ENCODE data around the gene ADGRG6. TPM values are rescaled to one million over a fixed set of nuclear protein-coding genes. Genes with fewer than 3 reads are reported as not detected.

ADGRG6 gene
- total RNA-seq, 2 donors from 2014 or later: 17.0 to 17.9 TPM

DNA sequence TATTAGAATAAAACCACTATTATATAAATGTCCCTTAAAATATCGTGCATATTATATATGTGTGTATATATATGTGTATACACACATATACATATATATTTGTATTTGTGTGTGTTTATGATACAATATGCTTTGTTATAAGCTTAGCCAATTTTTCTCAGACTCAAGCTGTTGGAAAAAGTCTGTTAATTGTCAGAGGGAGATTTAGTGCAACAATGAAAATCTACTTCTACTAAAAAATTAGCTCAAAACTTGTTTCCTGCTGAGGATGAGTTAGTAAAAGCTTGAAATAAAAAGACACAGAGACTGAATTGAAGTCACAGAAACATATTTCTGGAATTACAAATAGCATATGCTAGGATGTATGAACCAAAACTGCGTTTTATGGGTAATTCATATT is 79.4 kb downstream of the ADGRG6 start:
- H3K27ac ChIP-seq: no peak overlapping the region
- intact Hi-C loops (cut with DNase I): no loop called here
- no peak for DNase-seq
- no peak overlapping the region for H3K4me3 ChIP-seq
- H3K9me3 ChIP-seq: no peaks in the 10 kb centered on the region
- H3K9ac ChIP-seq (ENCODE audit: low read depth in 2 of 2, low read length in 2 of 2): no peak overlapping the region
- no peaks in the 10 kb centered on the region for H3K27me3 ChIP-seq
- H3K4me1 ChIP-seq: no peaks in the 10 kb centered on the region
- TF ChIP-seq, protein P1, sequence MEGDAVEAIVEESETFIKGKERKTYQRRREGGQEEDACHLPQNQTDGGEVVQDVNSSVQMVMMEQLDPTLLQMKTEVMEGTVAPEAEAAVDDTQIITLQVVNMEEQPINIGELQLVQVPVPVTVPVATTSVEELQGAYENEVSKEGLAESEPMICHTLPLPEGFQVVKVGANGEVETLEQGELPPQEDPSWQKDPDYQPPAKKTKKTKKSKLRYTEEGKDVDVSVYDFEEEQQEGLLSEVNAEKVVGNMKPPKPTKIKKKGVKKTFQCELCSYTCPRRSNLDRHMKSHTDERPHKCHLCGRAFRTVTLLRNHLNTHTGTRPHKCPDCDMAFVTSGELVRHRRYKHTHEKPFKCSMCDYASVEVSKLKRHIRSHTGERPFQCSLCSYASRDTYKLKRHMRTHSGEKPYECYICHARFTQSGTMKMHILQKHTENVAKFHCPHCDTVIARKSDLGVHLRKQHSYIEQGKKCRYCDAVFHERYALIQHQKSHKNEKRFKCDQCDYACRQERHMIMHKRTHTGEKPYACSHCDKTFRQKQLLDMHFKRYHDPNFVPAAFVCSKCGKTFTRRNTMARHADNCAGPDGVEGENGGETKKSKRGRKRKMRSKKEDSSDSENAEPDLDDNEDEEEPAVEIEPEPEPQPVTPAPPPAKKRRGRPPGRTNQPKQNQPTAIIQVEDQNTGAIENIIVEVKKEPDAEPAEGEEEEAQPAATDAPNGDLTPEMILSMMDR (IDR thresholded peaks at IDR 0.05): no peak
- no peaks in the 10 kb centered on the region for H3K36me3 ChIP-seq

DNA sequence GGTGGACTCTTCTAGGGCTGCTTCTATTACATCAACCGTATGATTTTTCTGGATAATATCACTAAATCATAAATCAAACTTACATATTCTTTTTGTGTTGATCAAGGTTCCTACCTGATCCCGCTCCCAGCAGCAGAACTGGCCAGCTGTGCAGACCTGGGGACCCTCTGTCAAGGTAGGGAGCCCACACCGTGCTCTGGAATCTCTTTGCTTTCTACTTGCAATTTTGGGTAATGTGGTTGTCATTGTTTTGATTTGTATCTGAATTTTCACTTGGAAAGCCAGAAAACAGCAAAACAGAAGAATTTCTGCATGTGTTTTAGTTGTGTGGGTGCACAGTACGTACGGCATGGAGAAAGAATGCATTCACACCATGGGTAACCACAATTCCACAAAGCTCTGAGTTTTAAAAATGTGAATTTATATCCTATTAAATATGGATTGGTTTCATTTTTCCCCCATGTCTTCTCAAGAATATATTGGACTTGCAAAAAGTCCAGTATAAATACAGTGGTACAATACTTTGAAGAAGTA is 80.1 kb downstream of the ADGRG6 start:
- H3K4me3 ChIP-seq: no peak overlapping the region
- H3K27me3 ChIP-seq: no peaks in the 10 kb centered on the region
- no peak overlapping the region for H3K27ac ChIP-seq
- no peaks in the 10 kb centered on the region for H3K9me3 ChIP-seq
- intact Hi-C loops (cut with DNase I): no loop called here
- H3K4me1 ChIP-seq: no peaks in the 10 kb centered on the region
- TF ChIP-seq, protein P1 (IDR thresholded peaks at IDR 0.05): no peak
- no peaks in the 10 kb centered on the region for H3K36me3 ChIP-seq
- no peak for DNase-seq
- H3K9ac ChIP-seq (ENCODE audit: low read depth in 2 of 2, low read length in 2 of 2): no peak overlapping the region

DNA sequence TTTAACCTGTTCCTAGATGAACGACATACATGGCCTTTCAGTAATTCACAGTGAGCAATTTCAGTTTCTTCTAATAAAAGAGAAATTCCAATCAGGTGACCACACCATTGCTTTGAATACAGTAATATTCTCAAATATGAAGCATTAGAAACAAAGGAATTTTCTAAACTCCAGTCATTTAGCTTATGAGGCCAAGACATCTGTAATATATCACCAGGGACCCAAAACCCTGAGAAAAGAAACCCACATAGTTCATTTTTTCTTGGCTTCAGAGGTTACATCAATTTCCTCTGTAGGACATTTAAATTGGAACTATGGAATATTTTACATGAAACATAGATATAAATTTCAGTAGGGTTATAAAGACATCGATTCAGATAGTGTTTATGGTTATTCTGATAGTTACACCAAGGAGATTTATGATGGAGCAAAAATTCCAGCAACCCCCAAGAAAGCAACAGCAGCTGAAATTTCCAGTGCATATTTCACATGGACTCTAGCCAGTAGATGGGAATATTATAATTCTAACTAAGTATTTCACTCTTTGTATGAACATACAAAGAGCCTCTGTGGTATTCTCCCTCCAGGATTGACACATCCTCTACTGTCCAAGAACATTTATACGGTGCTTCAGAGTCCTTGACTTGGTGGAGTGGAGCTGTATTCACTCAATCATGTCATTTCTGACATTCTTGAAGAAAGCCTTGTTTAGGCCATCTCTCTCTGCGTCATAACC is 82.9 kb downstream of the ADGRG6 start:
- H3K4me1 ChIP-seq: no peaks in the 10 kb centered on the region
- no peak overlapping the region for H3K27ac ChIP-seq
- TF ChIP-seq, protein P1 (IDR thresholded peaks at IDR 0.05): no peak
- H3K36me3 ChIP-seq: no peaks in the 10 kb centered on the region
- no peak overlapping the region for H3K4me3 ChIP-seq
- H3K27me3 ChIP-seq: no peaks in the 10 kb centered on the region
- H3K9me3 ChIP-seq: no peaks in the 10 kb centered on the region
- intact Hi-C loops (cut with DNase I): loop anchor here (5.0 kb wide), 1 partner anchor 237 kb away; the partner anchor contains the start of genes NMBR and VTA1
- no peak for DNase-seq
- H3K9ac ChIP-seq (ENCODE audit: low read depth in 2 of 2, low read length in 2 of 2): no peak overlapping the region

DNA sequence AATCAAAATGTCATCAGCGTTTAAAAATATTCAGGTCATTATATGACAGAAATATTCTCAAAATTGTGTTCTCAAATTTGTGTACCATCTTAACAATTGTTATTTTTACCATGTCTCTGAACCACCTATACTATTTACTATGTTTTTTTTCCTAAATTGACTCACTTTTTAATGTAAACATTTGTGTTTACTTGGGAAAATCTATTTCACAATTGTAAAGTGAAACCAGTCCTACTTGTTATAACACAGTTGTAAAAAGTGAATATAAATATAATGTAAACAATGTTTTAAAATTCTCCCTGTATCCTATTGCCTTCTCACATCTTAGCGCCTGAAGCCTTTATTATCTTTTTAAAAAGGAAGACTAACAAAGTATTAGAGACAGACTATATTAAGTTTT is 83.5 kb downstream of the ADGRG6 start:
- Histone ChIP-seq H3K27me3 (no peaks in the 10 kb centered on the region), H3K27ac (no peak overlapping the region), H3K36me3 (no peaks in the 10 kb centered on the region), H3K4me3 (no peak overlapping the region), H3K9ac (ENCODE audit: low read depth in 2 of 2, low read length in 2 of 2) (no peak overlapping the region), H3K9me3 (no peaks in the 10 kb centered on the region), H3K4me1 (no peaks in the 10 kb centered on the region)
- TF ChIP-seq, protein P1 (IDR thresholded peaks at IDR 0.05): no peak
- intact Hi-C loops (cut with DNase I): loop anchor here (5.0 kb wide), 1 partner anchor 238 kb away; the partner anchor contains the start of genes NMBR and VTA1
- no peak for DNase-seq

DNA sequence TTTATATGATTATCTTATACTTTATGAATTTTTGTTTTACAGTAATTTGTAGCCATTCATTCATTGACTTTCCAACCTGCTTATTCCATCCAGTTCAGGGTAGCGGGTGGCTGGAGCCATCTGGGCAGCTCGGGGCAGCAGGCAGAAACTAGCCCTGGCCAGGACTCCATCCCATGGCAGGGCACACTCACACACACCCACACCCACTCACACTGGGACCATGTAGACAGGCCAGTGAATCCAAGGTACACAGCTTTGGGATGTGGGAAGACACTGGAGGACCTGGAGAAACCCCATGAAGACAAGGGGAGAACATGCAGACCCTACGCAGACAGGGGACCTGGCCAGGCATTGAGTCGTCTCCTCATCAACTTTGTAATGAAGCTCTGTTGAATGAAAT is 84.8 kb downstream of the ADGRG6 start:
- no peak overlapping the region for H3K9ac ChIP-seq (ENCODE audit: low read depth in 2 of 2, low read length in 2 of 2)
- no peak overlapping the region for H3K27ac ChIP-seq
- no peaks in the 10 kb centered on the region for H3K36me3 ChIP-seq
- H3K4me3 ChIP-seq: no peak overlapping the region
- intact Hi-C loops (cut with DNase I): loop anchor here (5.0 kb wide), 1 partner anchor 239 kb away; the partner anchor contains the start of genes NMBR and VTA1
- H3K27me3 ChIP-seq: no peaks in the 10 kb centered on the region
- H3K4me1 ChIP-seq: no peaks in the 10 kb centered on the region
- TF ChIP-seq, protein P1 (IDR thresholded peaks at IDR 0.05): no peak
- DNase-seq: no peak
- H3K9me3 ChIP-seq: no peaks in the 10 kb centered on the region

Data from colonic mucosa (tissue), 4 donors.